Kidney (tissue), 14 donors: Measurements from ENCODE around the gene JAK3. TPM values are rescaled to one million over a fixed set of nuclear protein-coding genes. Genes with fewer than 3 reads are reported as not detected.

Experiments
- DNase-seq, 5 donors: peaks; one replicate each; pipeline ENCODE4 v3.0.0-alpha.2; 2013 to 2020
- FAIRE-seq: peaks from 2 replicates; lab custom pipeline; 2012; peaks lifted over from hg19 to GRCh38; lab: Jason Lieb, UNC
- H3K27ac ChIP-seq, 2 donors: one replicate each; pipeline ENCODE4 v1.7.0; 2013; ENCODE audit warnings: low read depth in 2 of 2, low read length in 2 of 2, inconsistent platforms in 1 of 2
- H3K27me3 ChIP-seq: one replicate; pipeline ENCODE4 v1.7.1; 2013; ENCODE audit warnings: low read length, inconsistent platforms; ENCODE audit not compliant: control insufficient read depth, insufficient read depth
- H3K36me3 ChIP-seq, 3 donors: one replicate each; pipeline versions ENCODE4 v1.7.0 to v1.7.1; 2013; ENCODE audit warnings: low read length in 3 of 3, control low read depth in 1 of 3, inconsistent platforms in 1 of 3; ENCODE audit not compliant: insufficient read depth in 3 of 3, control insufficient read depth in 2 of 3
- H3K4me1 ChIP-seq, 3 donors: one replicate each; pipeline versions ENCODE4 v1.7.0 to v1.7.1; 2013; ENCODE audit warnings: low read length in 3 of 3, inconsistent platforms in 1 of 3, low read depth in 1 of 3; ENCODE audit not compliant: control insufficient read depth in 2 of 3, insufficient read depth in 2 of 3
- H3K4me3 ChIP-seq, 3 donors: one replicate each; pipeline versions ENCODE4 v1.7.0 to v1.8.1; 2013; ENCODE audit warnings: low read length in 3 of 3, control low read depth in 1 of 3, inconsistent platforms in 1 of 3
- H3K9ac ChIP-seq, 3 donors: one replicate each; pipeline versions ENCODE4 v1.7.0 to v1.7.1; 2013; ENCODE audit warnings: low read length in 3 of 3, control low read depth in 1 of 3, inconsistent platforms in 1 of 3
- H3K9me3 ChIP-seq, 3 donors: one replicate each; pipeline versions ENCODE4 v1.7.0 to v1.7.1; 2013; ENCODE audit warnings: low read length in 3 of 3, control low read depth in 1 of 3, inconsistent platforms in 1 of 3; ENCODE audit not compliant: control insufficient read depth in 2 of 3, insufficient read depth in 1 of 3
- intact Hi-C: fragments of 100-400 bp; cut with DNase I; formaldehyde crosslinking; loops from one replicate; pipeline ENCODE4 v1.11.1; 2022
- polyA plus RNA-seq: library from polyadenylated mRNA; stranded (reverse); fragments of 350-450 nt; fragmentation: Illumina TruSeq; extraction: RNeasy Lipid Tissue Mini Kit (QIAGEN cat#74804); gene quantifications from one replicate; pipeline ENCODE4 v1.2.3, GENCODE V29; 2014; ENCODE audit warnings: low read depth, low replicate concordance; ENCODE audit not compliant: insufficient read depth
- total RNA-seq: library from RNA; stranded (reverse); fragmentation: NEBNext Ultra II Directional; extraction: Animal tissue kit (Norgen Biotek cat#: 25700); gene quantifications from one replicate; pipeline ENCODE4 v1.2.1, GENCODE V29; 2021
- TF ChIP-seq, protein P1 (sequence below): IDR thresholded peaks from 3 replicates; pipeline ENCODE4 v1.5.1; 2012; ENCODE audit warnings: mild to moderate bottlenecking, moderate library complexity, borderline replicate concordance; ENCODE audit not compliant: insufficient read depth; ENCODE audit errors: extremely low read depth
- donor health status: control.
- donor health status: control.
- donor health status: control.
- donor health status: control.
- donor health status: control.
- donor health status: DM: yes; HTN: yes; CAD: no.
- donor health status: Normal renal cell carcinoma (clear cell type).

Gene JAK3
- total and polyA plus RNA-seq, 2 donors from 2014 or later, result 3.5 to 30.8 TPM

DNA sequence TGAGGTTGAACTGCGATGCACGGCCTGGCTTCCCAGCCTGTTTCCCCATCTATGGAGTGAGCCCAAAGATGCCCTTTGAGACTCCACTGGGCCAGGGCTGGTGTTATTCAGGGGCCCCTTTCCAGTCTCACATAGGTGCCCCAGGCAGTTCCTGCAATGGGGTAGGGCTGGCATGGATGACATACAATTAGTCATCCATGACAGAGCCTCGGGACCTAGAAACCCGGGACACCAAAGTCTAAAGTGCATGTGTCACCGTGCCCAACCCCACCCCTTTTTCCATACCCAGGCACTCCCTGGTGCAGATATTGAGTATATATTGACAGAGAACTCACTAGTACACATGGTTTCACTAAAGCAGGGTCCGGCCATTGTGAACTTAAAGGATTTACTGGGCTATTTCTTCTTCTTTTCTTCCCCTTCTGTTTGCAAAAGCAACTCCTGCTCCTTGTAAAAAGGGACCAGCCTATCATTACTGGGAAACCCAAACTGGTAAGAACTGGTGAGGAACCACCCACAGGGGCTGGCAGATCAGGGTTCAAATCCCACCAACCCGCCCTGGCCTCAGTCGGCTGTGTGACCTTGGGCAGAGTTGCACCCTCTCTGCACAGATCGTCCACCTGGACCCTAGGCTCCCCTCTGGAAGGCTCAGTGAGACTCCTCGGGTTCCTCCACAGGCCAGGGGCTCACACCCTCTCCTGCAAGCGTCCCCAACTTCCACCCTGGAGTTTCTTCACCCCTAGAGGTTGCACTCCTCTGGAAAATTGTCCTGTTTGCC lies 50.2 kb downstream of the JAK3 start:
- H3K9me3 ChIP-seq, result no peaks in the 10 kb centered on the region
- H3K4me1 ChIP-seq, result peaks cover 0 to 4% (median 2%) of the 10 kb centered on the region in 3 donors
- H3K27me3 ChIP-seq, result no peaks in the 10 kb centered on the region
- H3K36me3 ChIP-seq, result no peaks in the 10 kb centered on the region
- FAIRE-seq, result no peak
- intact Hi-C loops, result no loop called here
- peak in 3 of 5 donors; percentile 32 to 65 (median 41) for DNase-seq
- TF ChIP-seq, protein P1, sequence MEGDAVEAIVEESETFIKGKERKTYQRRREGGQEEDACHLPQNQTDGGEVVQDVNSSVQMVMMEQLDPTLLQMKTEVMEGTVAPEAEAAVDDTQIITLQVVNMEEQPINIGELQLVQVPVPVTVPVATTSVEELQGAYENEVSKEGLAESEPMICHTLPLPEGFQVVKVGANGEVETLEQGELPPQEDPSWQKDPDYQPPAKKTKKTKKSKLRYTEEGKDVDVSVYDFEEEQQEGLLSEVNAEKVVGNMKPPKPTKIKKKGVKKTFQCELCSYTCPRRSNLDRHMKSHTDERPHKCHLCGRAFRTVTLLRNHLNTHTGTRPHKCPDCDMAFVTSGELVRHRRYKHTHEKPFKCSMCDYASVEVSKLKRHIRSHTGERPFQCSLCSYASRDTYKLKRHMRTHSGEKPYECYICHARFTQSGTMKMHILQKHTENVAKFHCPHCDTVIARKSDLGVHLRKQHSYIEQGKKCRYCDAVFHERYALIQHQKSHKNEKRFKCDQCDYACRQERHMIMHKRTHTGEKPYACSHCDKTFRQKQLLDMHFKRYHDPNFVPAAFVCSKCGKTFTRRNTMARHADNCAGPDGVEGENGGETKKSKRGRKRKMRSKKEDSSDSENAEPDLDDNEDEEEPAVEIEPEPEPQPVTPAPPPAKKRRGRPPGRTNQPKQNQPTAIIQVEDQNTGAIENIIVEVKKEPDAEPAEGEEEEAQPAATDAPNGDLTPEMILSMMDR, result no peak
- H3K9ac ChIP-seq, result no peak overlapping the region
- H3K4me3 ChIP-seq, result no peak overlapping the region
- H3K27ac ChIP-seq, result peak overlapping the region in 1 of 2 donors; percentile 67

DNA sequence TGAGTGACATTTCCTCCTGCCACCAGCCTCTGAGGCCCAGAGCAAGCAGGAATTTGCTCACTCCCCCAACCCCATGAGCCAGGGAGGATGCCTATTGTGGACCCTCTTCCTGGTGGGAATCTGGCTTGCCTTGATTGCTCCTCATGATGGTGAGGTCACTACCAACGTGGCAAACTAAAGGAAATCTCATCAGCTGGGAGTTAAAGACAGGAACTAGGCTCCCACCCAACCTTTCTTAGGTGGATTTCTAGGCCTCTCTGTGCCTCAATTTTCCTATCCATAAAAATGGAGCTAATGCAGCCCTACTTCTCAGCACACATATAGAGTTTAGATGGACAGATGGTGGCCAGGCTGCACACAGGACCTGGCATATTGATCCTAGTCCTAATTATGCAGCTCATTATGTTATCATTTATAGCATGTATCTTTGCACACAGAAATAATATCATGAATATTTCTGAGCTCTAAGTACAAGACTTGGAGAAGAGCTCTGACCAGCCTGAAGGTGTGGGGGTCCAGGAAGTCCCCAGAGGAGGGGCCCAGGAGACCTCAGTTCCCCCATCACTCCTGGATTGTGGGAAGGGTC lies 50.9 kb downstream of the JAK3 start:
- TF ChIP-seq, protein P1, result no peak
- H3K27ac ChIP-seq, result peak overlapping the region in 1 of 2 donors; percentile 67
- peaks cover 0 to 4% (median 2%) of the 10 kb centered on the region in 3 donors for H3K4me1 ChIP-seq
- DNase-seq (no peak), FAIRE-seq (no peak)
- H3K9ac ChIP-seq, result no peak overlapping the region
- H3K9me3 ChIP-seq, result no peaks in the 10 kb centered on the region
- intact Hi-C loops, result no loop called here
- H3K27me3 ChIP-seq, result no peaks in the 10 kb centered on the region
- H3K36me3 ChIP-seq, result no peaks in the 10 kb centered on the region
- H3K4me3 ChIP-seq, result no peak overlapping the region

DNA sequence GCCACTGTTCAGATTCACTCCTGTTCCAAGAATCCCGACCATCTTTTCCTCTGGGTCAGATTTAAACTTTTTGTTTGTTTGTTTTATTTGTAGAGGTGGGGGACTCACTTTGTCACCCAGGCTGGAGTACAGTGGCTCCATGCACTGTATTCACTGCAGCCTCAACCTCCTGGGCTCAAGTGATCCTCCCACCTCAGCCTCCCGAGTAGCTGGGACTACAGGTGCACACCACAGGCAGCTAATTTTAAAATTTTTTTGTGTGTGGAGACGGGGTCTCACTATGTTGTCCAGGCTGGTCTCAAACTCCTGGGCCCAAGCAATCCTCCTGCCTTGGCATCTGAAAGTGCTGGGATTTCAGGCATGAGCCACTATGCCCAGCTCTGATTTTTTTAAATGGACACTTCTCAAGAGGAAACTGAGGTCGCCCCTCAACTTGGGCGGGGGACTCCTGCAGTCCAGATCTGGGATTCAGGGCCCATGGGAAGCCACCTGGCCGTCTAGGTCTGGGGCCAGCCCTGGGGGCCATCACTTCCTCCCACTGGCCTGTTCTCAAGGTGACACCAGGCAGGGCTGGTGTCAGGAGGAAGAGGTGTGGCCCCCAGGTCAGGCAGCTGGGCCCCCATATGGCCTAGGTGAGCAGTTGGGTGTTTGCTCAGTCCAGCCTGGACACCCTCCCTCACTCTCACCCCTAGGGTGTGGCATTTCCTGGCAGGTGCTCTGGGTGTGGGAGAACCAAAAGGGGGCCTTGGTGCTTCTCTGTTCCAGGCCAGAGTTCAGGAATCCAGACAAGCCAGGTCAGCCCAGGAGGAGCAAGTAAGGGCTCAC lies 51.6 kb downstream of the JAK3 start:
- intact Hi-C loops, result no loop called here
- FAIRE-seq, result no peak
- Histone ChIP-seq H3K4me3 (no peak overlapping the region), H3K36me3 (no peaks in the 10 kb centered on the region), H3K27ac (no peak overlapping the region), H3K9me3 (no peaks in the 10 kb centered on the region), H3K27me3 (no peaks in the 10 kb centered on the region), H3K9ac (no peak overlapping the region), H3K4me1 (peaks cover 0 to 4% (median 2%) of the 10 kb centered on the region in 3 donors)
- peak in 1 of 5 donors; percentile 81 for DNase-seq
- TF ChIP-seq, protein P1, result no peak
